Liver (tissue), 9 donors: ENCODE data around the gene APOA5. TPM values are rescaled to one million over a fixed set of nuclear protein-coding genes. Genes with fewer than 3 reads are reported as not detected.

Experiments used
- DNase-seq: peaks from one replicate; pipeline ENCODE4 v3.0.0-alpha.2; 2017; ENCODE audit warnings: low spot score
- H3K27ac ChIP-seq, 2 donors: one replicate each; pipeline ENCODE4 v1.7.0; 2013; ENCODE audit warnings: inconsistent platforms in 2 of 2, low read length in 2 of 2, control low read depth in 1 of 2, low read depth in 1 of 2, mild to moderate bottlenecking in 1 of 2
- H3K27me3 ChIP-seq, 4 donors: one replicate each; pipeline versions ENCODE4 v1.6.1 to v1.7.0; 2013; ENCODE audit warnings: low read length in 3 of 4, inconsistent platforms in 1 of 4, mild to moderate bottlenecking in 1 of 4, moderate library complexity in 1 of 4; ENCODE audit not compliant: control insufficient read depth in 4 of 4, insufficient read depth in 4 of 4
- H3K36me3 ChIP-seq, 4 donors: one replicate each; pipeline versions ENCODE4 v1.6.1 to v1.7.0; 2013; ENCODE audit warnings: low read length in 3 of 4, mild to moderate bottlenecking in 3 of 4, low read depth in 1 of 4, moderate library complexity in 1 of 4; ENCODE audit not compliant: control insufficient read depth in 4 of 4, insufficient read depth in 3 of 4
- H3K4me1 ChIP-seq, 4 donors: one replicate each; pipeline versions ENCODE4 v1.6.1 to v1.7.0; 2013; ENCODE audit warnings: low read length in 3 of 4, mild to moderate bottlenecking in 3 of 4, moderate library complexity in 1 of 4; ENCODE audit not compliant: control insufficient read depth in 4 of 4, insufficient read depth in 4 of 4
- H3K4me3 ChIP-seq, 3 donors: one replicate each; pipeline versions ENCODE4 v1.6.1 to v1.7.0; 2013; ENCODE audit warnings: low read length in 3 of 3, control low read depth in 1 of 3, low read depth in 1 of 3, mild to moderate bottlenecking in 1 of 3
- H3K9ac ChIP-seq, 2 donors: one replicate each; pipeline ENCODE4 v1.7.0; 2013; ENCODE audit warnings: low read length in 2 of 2, mild to moderate bottlenecking in 2 of 2, moderate library complexity in 2 of 2, control low read depth in 1 of 2, low read depth in 1 of 2
- H3K9me3 ChIP-seq, 4 donors: one replicate each; pipeline versions ENCODE4 v1.6.1 to v1.7.0; 2013; ENCODE audit warnings: low read length in 3 of 4; ENCODE audit not compliant: control insufficient read depth in 4 of 4
- CTCF ChIP-seq: fragments of 150-350 bp; IDR thresholded peaks from 2 replicates; pipeline ENCODE4 v1.5.1; 2017; ENCODE audit warnings: improper control_type of control experiment, low read depth, low read length; ENCODE audit not compliant: missing input control
- EGR1 ChIP-seq, 2 donors: IDR thresholded peaks; 2 replicates each; pipeline ENCODE4 v1.6.1; 2016 to 2018; ENCODE audit warnings: antibody characterized with exemption in 2 of 2, low read depth in 2 of 2
- FOXA1 ChIP-seq: IDR thresholded peaks from 2 replicates; pipeline ENCODE4 v1.6.1; 2016; ENCODE audit warnings: antibody characterized with exemption
- FOXA2 ChIP-seq: IDR thresholded peaks from 2 replicates; pipeline ENCODE4 v1.6.1; 2016; ENCODE audit warnings: antibody characterized with exemption
- GABPA ChIP-seq, 2 donors: IDR thresholded peaks in 1 of 2; conservative IDR thresholded peaks in 1 of 2; 2 replicates each; pipeline ENCODE4 v1.6.1; 2016; ENCODE audit warnings: antibody characterized with exemption in 2 of 2, mild to moderate bottlenecking in 1 of 2, moderate library complexity in 1 of 2
- HNF4A ChIP-seq, 2 donors: conservative IDR thresholded peaks; 2 replicates each; pipeline ENCODE4 v1.6.1; 2016; ENCODE audit warnings: antibody characterized with exemption in 2 of 2, mild to moderate bottlenecking in 2 of 2
- HNF4G ChIP-seq: IDR thresholded peaks from 2 replicates; pipeline ENCODE4 v1.6.1; 2016; ENCODE audit warnings: antibody characterized with exemption
- JUND ChIP-seq, 2 donors: IDR thresholded peaks; 2 replicates each; pipeline ENCODE4 v1.6.1; 2016; ENCODE audit warnings: antibody characterized with exemption in 2 of 2
- MAX ChIP-seq: IDR thresholded peaks from 2 replicates; pipeline ENCODE4 v1.6.1; 2016; ENCODE audit warnings: antibody characterized with exemption
- REST ChIP-seq: IDR thresholded peaks from 2 replicates; pipeline ENCODE4 v1.6.1; 2016; ENCODE audit warnings: antibody characterized with exemption, mild to moderate bottlenecking
- RXRA ChIP-seq, 2 donors: IDR thresholded peaks; 2 replicates each; pipeline ENCODE4 v1.6.1; 2017 to 2018; ENCODE audit warnings: antibody characterized with exemption in 2 of 2, mild to moderate bottlenecking in 1 of 2
- SP1 ChIP-seq: IDR thresholded peaks from 2 replicates; pipeline ENCODE4 v1.6.1; 2018; ENCODE audit warnings: antibody characterized with exemption, mild to moderate bottlenecking
- TAF1 ChIP-seq: conservative IDR thresholded peaks from 2 replicates; pipeline ENCODE4 v1.6.1; 2016; ENCODE audit warnings: antibody characterized with exemption, mild to moderate bottlenecking
- YY1 ChIP-seq: IDR thresholded peaks from 2 replicates; pipeline ENCODE4 v1.6.1; 2016; ENCODE audit warnings: antibody characterized with exemption, mild to moderate bottlenecking
- ZBTB33 ChIP-seq: IDR thresholded peaks from 2 replicates; pipeline ENCODE4 v1.6.1; 2016; ENCODE audit warnings: antibody characterized with exemption
- WGBS: extraction: QIAGEN DNeasy Blood & Tissue Kit; methylation state at CpG from one replicate; pipeline ENCODE4 v1.1.7; 2013; 5-methylcytosine and 5-hydroxymethylcytosine counted together
- polyA plus RNA-seq, 2 donors: library from polyadenylated mRNA; stranded (reverse) in 1 of 2; unstranded in 1 of 2; fragments of 200-250 nt in 1 of 2; fragments of >200 nt in 1 of 2; fragmentation: Nextera tagmentation in 1 of 2; extraction: Ambion mirVana in 1 of 2; gene quantifications; one replicate each; pipeline versions ENCODE4 v1.2.1 to v1.2.3, GENCODE V29; 2013 to 2015
- total RNA-seq, 2 donors: library from RNA; depleted of rRNA; stranded (reverse); fragments of >200 nt; gene quantifications; one replicate each; pipeline ENCODE4 v1.2.3, GENCODE V29; 2014
- donor health status: healthy.
- donor health status: healthy.
- donor health status: healthy.
- donor health status: healthy.
- donor health status: healthy.

Gene APOA5
- total and polyA plus RNA-seq, 4 donors, result 7.3 to 1,045 (median 739) TPM

- TF ChIP-seq REST (no peak), HNF4G (no peak), JUND (IDR thresholded peaks at IDR 0.05) (no peak), CTCF (no peak), RXRA (IDR thresholded peaks at IDR 0.05) (peak in 1 of 2 donors; percentile 7), TAF1 (no peak), SP1 (no peak), EGR1 (IDR thresholded peaks at IDR 0.05; ENCODE audit: low read depth in 2 of 2) (no peak), FOXA2 (no peak), ZBTB33 (no peak), MAX (peak; percentile 20)
- Histone ChIP-seq H3K9me3 (no peaks in the 10 kb centered on the region), H3K27me3 (no peaks in the 10 kb centered on the region), H3K36me3 (peaks cover 3 to 20% (median 12%) of the 10 kb centered on the region in 4 donors), H3K9ac (peak overlapping the region; percentile 68 to 94), H3K4me3 (peak overlapping the region; percentile 76 to 99 (median 79)), H3K4me1 (peaks cover 11 to 32% (median 22%) of the 10 kb centered on the region in 4 donors), H3K27ac (peak overlapping the region; percentile 95)
- 4% methylated on average over 25 of the region's 25 CpGs for WGBS
- DNase-seq, result no peak
Observed at GRCh38 chr11:116773203-116774097, 18.2 kb downstream of the APOA5 start.

- Histone ChIP-seq H3K27me3 (no peaks in the 10 kb centered on the region), H3K4me1 (peaks cover 11 to 32% (median 22%) of the 10 kb centered on the region in 4 donors), H3K27ac (peak within 1 kb of the TSS; percentile 95), H3K9ac (peak within 1 kb of the TSS; percentile 83 to 94), H3K9me3 (no peaks in the 10 kb centered on the region), H3K4me3 (peak within 1 kb of the TSS; percentile 76 to 99 (median 79)), H3K36me3 (peaks cover under 1 to 12% (median 5%) of the 10 kb centered on the region in 4 donors)
- DNase-seq, result peak; percentile 95
- TF ChIP-seq HNF4A (conservative IDR thresholded peaks at IDR 0.05) (no peak), EGR1 (IDR thresholded peaks at IDR 0.05; ENCODE audit: low read depth in 2 of 2) (peak; percentile 35 to 58), FOXA1 (no peak), MAX (peak; percentile 29), YY1 (peak; percentile 98), GABPA (IDR thresholded peaks at IDR 0.05 in 1 of 2, conservative IDR thresholded peaks at IDR 0.05 in 1 of 2) (peak; percentile 43 to 86), RXRA (IDR thresholded peaks at IDR 0.05) (no peak), ZBTB33 (peak; percentile 86), SP1 (peak; percentile 66)
- under 1% methylated on average over 73 of the region's 73 CpGs for WGBS
Observed at GRCh38 chr11:116772443-116773202, 19.1 kb downstream of the APOA5 start, which contains the start of gene BUD13. BUD13 (minus strand) TSS chr11:116772987; CDS start chr11:116772964, 23 bp downstream.
